ENCODE results near the gene FKBP15.
"Not testable (repeated sequence)": the region's sequence is repeated elsewhere in the genome, so short reads cannot be mapped to it uniquely, and the experiment has no call there.

The FKBP15 gene

DNA sequence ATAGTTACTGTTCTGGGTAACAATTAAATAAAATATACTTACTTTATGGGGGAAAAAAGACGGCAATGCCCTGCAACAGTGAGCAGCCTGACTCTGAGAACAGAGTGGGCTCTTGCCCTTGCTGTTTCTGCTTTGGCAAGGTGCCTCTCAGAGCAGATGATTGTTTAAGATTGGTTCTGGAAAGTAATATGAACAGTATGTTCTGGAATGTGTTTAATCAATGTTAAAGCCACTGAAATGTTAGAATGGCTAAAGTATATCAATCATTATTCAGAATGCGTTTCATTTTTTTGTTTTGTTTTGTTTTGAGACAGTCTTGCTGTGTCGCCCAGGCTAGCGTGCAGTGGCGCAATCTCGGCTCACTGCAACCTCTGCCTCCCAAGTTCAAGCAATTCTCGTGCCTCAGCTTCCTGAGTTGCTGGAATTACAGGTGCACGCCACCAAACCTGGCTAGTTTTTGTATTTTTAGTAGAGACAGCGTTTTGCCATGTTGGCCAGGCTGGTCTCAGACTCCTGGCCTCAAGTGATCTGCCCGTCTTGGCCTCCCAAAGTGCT, 14.7 kb upstream of the FKBP15 start:
- not testable (repeated sequence) for DNase-seq

DNA sequence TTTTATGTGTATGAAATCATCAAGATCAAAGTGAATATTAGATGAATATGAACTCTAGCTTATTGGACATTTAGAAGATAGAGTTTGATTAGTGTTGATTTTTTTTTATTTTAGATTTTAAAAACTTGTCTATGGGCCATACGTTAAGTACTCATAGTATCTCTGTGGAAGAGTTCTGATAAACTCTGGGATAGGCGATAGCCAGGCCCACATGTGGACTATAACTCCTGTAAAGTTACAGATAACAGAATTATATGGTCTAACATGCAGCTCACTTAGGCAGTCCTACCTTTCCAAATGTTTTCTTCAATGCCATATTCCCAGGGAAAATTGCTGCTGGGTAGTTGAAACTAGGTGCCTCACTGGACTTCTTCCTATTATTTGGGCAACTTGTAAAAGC, 10.6 kb upstream of the FKBP15 start:
- no peak for DNase-seq

GRCh38 chr9:113228130-113228665, 7.1 kb upstream of the FKBP15 start:
- no peak for DNase-seq

- no peak for DNase-seq
Observed at GRCh38 chr9:113227436-113227835, 6.4 kb upstream of the FKBP15 start.

DNA sequence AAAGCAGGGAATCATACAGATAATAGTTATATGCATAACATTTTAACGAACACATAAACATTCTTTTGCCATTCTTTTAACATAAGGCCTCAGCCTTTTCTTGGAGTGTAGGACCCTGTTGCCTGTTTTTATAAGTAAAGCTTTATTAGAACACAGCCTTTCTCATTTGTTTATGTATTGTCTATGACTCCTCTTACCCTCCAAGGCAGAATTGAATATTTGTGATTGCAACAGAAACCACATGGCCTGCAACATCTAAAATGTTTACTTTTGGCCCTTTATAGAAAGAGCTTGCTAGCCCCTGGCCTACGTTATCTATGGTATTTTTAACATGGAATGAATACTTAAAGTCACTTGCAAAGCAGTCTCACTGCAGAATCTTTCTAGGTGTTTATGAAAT, 2.9 kb upstream of the FKBP15 start:
- DNase-seq, result no peak

DNA sequence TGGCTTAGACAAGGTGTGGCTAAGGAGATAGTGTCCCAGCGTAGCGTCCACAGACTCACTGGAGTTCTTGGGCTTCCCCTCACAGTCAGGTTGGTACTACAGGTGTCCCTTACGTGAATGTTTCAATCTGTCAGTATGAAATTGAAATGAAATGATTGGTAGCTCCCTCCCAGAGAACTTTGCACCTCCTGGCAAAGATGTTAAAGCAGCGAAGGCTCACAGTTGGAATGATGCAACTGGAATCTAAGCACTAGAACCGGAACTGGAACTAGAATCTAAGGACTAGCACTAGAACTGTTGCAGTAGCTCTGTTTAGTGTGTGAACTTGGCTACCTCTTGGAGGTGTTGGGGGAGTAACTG, 1.4 kb upstream of the FKBP15 start:
- no peak for DNase-seq

GRCh38 chr9:113221800-113222481, 864 bp upstream of the FKBP15 start:
- DNase-seq, result no peak

DNA sequence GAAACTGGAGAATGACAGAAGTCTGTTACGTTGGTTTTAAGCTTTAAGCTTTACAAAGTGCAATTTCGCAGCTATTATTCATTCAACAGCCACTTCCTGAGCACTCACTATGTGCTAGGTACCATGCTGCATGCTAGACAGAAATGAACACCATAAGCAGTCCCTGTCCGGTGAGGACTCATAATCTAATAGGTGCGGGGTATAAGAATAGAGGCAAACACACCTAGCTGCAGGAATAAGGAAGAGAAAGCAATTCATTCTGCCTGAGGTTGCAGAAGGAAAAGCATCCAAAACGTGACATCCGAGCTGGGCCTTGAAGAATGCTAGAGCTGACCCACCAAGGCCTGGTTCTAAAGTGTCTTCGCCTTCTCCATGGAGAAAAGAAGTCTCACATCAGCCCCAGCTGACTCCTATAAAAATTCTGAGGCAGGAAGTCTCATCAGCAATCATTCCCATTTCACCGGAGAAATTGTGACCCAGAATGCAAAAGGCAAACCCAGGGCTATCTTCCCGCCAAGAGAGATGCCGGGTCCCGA, 542 bp downstream of the FKBP15 start:
- no peak for DNase-seq

GRCh38 chr9:113219969-113220368, 1.1 kb downstream of the FKBP15 start:
- no peak for DNase-seq

GRCh38 chr9:113219186-113219936, 1.7 kb downstream of the FKBP15 start:
- DNase-seq, result no peak

DNA sequence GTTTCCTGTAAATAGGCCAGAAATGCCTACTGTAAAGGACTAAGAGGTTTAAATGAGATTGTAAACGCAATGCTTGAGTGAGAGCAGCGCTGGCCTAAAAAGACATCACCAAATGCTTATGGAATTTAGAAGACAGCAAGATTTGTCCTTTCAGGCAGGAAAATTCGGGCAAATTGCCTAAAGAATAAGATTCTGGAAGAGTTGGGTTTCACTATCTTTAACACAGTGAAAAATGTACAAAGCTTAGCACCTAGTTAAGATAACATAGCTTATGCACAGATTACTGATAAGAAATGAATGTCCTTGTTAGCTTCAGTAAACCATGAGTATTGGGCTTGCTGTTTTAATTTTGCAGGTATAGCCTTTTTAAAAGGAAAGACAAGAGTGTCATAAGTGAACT, 4.7 kb downstream of the FKBP15 start:
- no peak for DNase-seq

DNA sequence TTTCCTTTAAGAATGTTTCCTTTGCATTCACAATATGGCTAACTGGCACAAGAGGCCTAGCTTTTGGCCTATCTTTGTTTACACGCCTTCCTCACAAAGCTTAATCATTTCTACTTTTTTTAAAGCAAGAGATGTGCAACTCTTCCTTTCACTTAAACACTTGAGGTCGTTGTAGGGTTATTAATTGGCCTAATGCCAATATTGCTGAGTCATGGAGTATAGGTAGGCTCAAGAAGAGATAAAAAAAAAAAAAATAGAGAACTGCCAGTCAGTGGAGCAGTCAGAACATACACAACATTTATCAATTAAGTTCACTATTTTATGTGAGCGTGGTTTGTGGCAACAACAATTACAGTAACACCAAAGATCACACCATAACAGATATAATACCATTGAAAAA, 5.9 kb downstream of the FKBP15 start:
- no peak for DNase-seq

DNA sequence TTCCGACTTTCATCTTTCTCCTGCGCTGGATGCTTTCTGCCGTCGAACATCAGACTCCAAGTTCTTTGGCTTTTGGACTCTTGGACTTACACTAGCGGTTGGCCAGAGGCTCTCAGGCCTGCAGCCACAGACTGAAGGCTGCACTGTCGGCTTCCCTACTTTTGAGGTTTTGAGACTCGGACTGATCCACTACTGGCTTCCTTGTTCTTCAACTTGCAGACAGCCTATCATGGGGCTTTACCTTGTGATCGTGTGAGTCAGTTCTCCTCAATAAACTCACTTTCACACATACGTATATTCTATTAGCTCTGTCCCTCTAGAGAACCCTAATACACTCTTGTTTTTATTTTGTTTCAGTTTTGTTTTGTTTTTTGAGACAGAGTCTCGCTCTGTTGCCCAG, 10.3 kb downstream of the FKBP15 start:
- DNase-seq, result no peak

GRCh38 chr9:113205861-113206260, 15.2 kb downstream of the FKBP15 start:
- no peak for DNase-seq

- no peak for DNase-seq
Observed at GRCh38 chr9:113205432-113205831, 15.6 kb downstream of the FKBP15 start.

DNA sequence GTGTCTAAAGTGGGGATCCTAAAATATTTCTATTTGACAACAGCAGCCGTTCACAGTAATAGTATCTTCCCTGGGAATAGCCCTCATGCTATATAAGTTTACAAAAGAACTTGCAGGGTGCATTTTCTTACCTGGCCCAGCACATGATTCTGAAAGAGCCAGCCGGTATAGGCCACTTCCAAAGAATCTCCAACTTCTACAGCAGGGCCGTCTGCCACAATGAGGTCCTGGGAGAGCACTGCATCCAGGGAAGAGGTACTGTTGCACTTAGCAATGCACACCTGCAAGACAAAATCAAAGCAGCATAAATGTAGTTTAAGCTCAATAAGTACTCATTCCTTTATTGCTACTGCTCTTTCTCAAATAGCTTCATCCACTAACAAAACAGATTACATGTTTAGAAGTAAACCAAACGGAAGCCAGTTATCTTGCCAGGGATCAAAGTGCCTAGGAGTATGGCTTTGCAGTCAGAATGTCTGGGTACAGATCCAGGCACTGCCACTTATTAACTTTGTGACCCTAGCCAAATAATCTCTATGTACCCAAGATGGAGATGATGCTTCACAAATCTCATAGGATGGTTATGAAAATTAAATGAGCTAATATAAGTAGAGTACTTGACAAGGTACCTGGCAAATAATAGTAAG, 21.3 kb downstream of the FKBP15 start:
- DNase-seq, result no peak

DNA sequence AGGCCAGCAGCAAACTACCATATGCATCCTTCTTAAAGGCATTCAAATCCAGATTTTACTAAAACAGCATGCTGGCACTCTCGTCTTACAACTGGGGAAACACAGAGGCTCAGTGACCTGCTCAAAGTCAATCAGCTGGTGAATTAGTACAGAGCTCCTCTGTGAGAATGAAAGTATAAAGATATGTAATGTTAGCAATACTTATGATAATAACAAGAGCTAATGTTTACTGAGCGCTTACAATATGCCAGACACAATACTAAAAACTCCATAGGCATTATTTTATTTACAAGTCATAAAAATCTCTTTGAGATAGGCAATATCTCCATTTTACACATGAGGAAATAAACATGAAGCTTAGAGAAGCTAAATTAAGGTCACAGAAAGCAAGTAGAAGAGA, 28.6 kb downstream of the FKBP15 start:
- DNase-seq, result no peak

DNA sequence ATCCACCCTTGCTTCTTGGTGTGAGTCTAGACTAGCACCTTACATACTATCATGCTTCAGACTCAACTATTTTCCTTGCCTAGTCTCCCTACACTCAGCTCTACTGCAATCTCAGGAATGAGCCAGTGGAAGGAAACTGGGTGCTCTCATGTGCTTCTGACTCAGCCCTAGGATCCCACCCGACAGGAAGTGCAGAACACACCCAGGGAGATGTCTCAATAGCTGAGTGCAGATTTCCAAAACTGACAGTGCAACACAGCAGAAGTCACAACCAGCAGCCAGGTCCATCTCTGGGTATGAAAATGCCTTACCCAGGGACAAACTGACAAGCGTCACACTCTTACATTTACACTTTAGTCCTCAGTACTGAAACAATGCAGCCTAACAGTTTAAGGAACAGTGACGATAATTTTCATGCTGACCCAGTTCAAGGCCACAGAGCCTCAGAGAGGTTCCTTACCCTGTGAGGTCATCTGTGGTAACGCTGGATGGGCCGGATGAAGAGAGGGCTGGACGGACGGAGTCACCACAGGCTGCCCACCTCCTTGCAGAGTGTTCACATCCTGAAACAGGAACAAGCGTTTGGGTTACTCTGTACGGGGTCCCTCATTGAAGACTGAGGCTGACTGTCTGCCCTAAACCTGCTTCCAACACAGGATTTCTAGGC, 33.0 kb downstream of the FKBP15 start:
- DNase-seq, result no peak

GRCh38 chr9:113186137-113186755, 34.8 kb downstream of the FKBP15 start:
- no peak for DNase-seq

DNA sequence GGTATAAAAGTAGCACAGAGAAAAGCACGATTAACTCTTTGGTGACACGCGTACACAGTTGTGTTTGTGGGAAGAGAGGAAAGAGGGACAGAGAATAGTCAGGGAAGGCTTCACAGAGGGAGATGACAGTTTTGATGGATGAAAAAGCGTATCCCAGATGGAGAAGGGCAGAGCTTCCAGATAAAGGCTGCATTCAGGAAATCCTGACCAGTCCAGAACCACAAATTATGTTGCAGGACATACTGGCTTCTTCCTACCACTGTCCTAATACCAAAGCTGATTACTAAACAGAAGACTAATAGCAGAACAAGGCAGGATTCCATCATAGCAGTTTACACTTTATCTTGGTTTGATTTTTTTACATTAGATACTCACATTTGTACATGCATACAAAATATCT, 35.8 kb downstream of the FKBP15 start:
- DNase-seq, result no peak

DNA sequence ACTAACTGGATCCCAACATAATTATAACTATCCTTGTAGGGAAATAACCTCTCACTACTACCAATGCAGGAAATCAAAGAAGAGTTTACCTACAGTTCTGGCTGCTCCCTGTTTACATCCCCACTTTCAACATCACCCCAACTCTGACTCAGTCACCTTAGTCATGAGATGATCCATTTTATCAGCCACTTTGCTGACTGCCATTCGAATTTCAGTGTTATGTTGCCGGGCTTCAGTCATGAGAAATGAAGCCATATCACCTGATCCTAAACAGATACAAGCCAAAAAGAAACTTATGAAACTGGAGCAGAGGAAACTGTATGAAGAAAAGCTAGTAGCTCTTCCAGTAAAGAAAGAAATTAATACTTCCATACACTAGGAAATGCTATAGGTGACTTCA, 36.5 kb downstream of the FKBP15 start:
- DNase-seq, result no peak

- DNase-seq, result no peak
Observed at GRCh38 chr9:113183956-113184488, 37.1 kb downstream of the FKBP15 start.

All from NCI-H510A (cell line).